GM11168 (cell line): ENCODE measurements around the gene LEPROT.
"Not testable (repeated sequence)": the region's sequence is repeated elsewhere in the genome, so short reads cannot be mapped to it uniquely, and the experiment has no call there.

ENCODE experiments used
- in situ Hi-C: fragments of 300-500 bp; cut with MboI; formaldehyde crosslinking; loops from one replicate; pipeline ENCODE4 v1.12.0; 2022; ENCODE audit warnings: low sequenced_read_pairs; ENCODE audit not compliant: unreplicated experiment

LEPROT gene

GRCh38 chr1:65420590-65421350 is at the start of gene LEPROT, which contains the start of gene LEPR:
Gene LEPROT (plus strand): TSS chr1:65420668. CDS start chr1:65420725, 57 bp downstream.
Gene LEPR (plus strand): TSS chr1:65420668. CDS start chr1:65565566, 144,898 bp downstream.
- in situ Hi-C loops, result no loop called here

- in situ Hi-C loops, result no loop called here
Observed at GRCh38 chr1:65371544-65371943, 48.9 kb upstream of the LEPROT start.

GRCh38 chr1:65372557-65372956 is 47.9 kb upstream of the LEPROT start:
- in situ Hi-C loops, result no loop called here

GRCh38 chr1:65377496-65378246 is 42.8 kb upstream of the LEPROT start:
- in situ Hi-C loops, result no loop called here

- in situ Hi-C loops, result no loop called here
Observed at GRCh38 chr1:65378247-65378946, 42.1 kb upstream of the LEPROT start.

- in situ Hi-C loops, result not testable (repeated sequence)
Observed at GRCh38 chr1:65384426-65384825, 36.0 kb upstream of the LEPROT start.

GRCh38 chr1:65386439-65386838 is 34.0 kb upstream of the LEPROT start:
- in situ Hi-C loops, result no loop called here

GRCh38 chr1:65387821-65388220 is 32.6 kb upstream of the LEPROT start:
- in situ Hi-C loops, result no loop called here

GRCh38 chr1:65388908-65389695 is 31.4 kb upstream of the LEPROT start:
- in situ Hi-C loops, result no loop called here

GRCh38 chr1:65392497-65392896 is 28.0 kb upstream of the LEPROT start:
- in situ Hi-C loops, result no loop called here

GRCh38 chr1:65393347-65393746 is 27.1 kb upstream of the LEPROT start:
- in situ Hi-C loops, result no loop called here

GRCh38 chr1:65393928-65394327 is 26.5 kb upstream of the LEPROT start:
- in situ Hi-C loops, result no loop called here

- in situ Hi-C loops, result no loop called here
Observed at GRCh38 chr1:65395887-65396612, 24.4 kb upstream of the LEPROT start.

GRCh38 chr1:65398083-65398482 is 22.4 kb upstream of the LEPROT start:
- in situ Hi-C loops, result no loop called here

GRCh38 chr1:65399003-65399402 is 21.5 kb upstream of the LEPROT start:
- in situ Hi-C loops, result no loop called here

GRCh38 chr1:65401612-65402011 is 18.9 kb upstream of the LEPROT start:
- in situ Hi-C loops, result no loop called here

GRCh38 chr1:65404941-65405340 is 15.5 kb upstream of the LEPROT start:
- in situ Hi-C loops, result no loop called here

GRCh38 chr1:65407877-65408276 is 12.6 kb upstream of the LEPROT start:
- in situ Hi-C loops, result no loop called here

- in situ Hi-C loops, result no loop called here
Observed at GRCh38 chr1:65409314-65409713, 11.2 kb upstream of the LEPROT start.
